Measurements from ENCODE around the gene GCSAM.

Gene GCSAM

DNA sequence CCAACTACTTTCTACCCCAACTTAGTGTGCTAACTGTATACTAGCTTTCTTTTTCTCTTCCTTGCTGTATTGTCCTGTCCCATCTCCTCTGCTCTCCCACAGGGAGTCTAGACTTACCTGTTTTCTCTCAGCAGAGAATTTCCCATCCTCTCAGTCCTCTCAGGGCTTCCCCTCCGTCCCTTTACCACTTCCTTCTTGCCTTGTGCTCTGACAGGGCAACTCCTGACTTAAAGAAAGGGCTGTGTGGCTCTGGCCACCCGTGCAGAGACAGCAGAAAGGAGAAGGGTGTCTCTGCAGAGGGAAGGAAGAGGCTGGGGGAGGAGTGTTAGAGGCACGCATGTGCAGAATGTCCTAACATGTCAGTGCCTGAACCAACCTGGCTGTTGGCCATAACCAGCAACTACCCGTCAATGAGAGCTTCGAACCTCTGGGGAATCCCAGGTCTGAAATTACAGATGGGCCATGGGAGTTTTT is at the start of gene GCSAM:
GCSAM (minus strand) TSS at position 274 of the 474 bp plus-strand sequence; CDS start at position 146, 128 bp downstream.
- no peak for TF ChIP-seq CTCF (IDR thresholded peaks at IDR 0.05; ENCODE audit: low read depth, low read length)
- Histone ChIP-seq H3K27me3 (ENCODE audit: insufficient read depth, low read depth, severe bottlenecking) (no peaks in the 10 kb centered on the region), H3K36me3 (no peaks in the 10 kb centered on the region), H3K9me3 (ENCODE audit: severe bottlenecking) (no peaks in the 10 kb centered on the region), H3K4me3 (ENCODE audit: low read depth, low read length) (no peak within 1 kb of the TSS), H3K27ac (no peak within 1 kb of the TSS)
- no peak for DNase-seq

GRCh38 chr3:112175646-112176045 is 42.6 kb upstream of the GCSAM start:
- TF ChIP-seq CTCF (IDR thresholded peaks at IDR 0.05; ENCODE audit: low read depth, low read length): no peak
- no peak for DNase-seq
- no peak overlapping the region for H3K27ac ChIP-seq
- H3K27me3 ChIP-seq (ENCODE audit: insufficient read depth, low read depth, severe bottlenecking): peaks cover 10% of the 10 kb centered on the region
- peaks cover 4% of the 10 kb centered on the region for H3K9me3 ChIP-seq (ENCODE audit: severe bottlenecking)
- no peaks in the 10 kb centered on the region for H3K36me3 ChIP-seq
- no peak overlapping the region for H3K4me3 ChIP-seq (ENCODE audit: low read depth, low read length)

- Histone ChIP-seq H3K4me3 (ENCODE audit: low read depth, low read length) (no peak overlapping the region), H3K27me3 (ENCODE audit: insufficient read depth, low read depth, severe bottlenecking) (peaks cover 10% of the 10 kb centered on the region), H3K27ac (no peak overlapping the region), H3K9me3 (ENCODE audit: severe bottlenecking) (peaks cover 4% of the 10 kb centered on the region), H3K36me3 (no peaks in the 10 kb centered on the region)
- no peak for TF ChIP-seq CTCF (IDR thresholded peaks at IDR 0.05; ENCODE audit: low read depth, low read length)
- DNase-seq: no peak
These were observed 42.0 kb upstream of the GCSAM start for GRCh38 chr3:112175037-112175436.

- no peak for DNase-seq
- peaks cover 9% of the 10 kb centered on the region for H3K27me3 ChIP-seq (ENCODE audit: insufficient read depth, low read depth, severe bottlenecking)
- TF ChIP-seq CTCF (IDR thresholded peaks at IDR 0.05; ENCODE audit: low read depth, low read length): no peak
These were observed 38.1 kb upstream of the GCSAM start for GRCh38 chr3:112171144-112171543.

GRCh38 chr3:112170046-112170445 is 37.0 kb upstream of the GCSAM start:
- no peak for DNase-seq

More at GRCh38 chr3:112171144-112171543, 38.1 kb upstream of the GCSAM start:
- H3K36me3 ChIP-seq: no peaks in the 10 kb centered on the region
- H3K9me3 ChIP-seq (ENCODE audit: severe bottlenecking): peaks cover 4% of the 10 kb centered on the region
- H3K4me3 ChIP-seq (ENCODE audit: low read depth, low read length): no peak overlapping the region
- no peak overlapping the region for H3K27ac ChIP-seq

More at GRCh38 chr3:112170046-112170445, 37.0 kb upstream of the GCSAM start:
- Histone ChIP-seq H3K9me3 (ENCODE audit: severe bottlenecking) (peaks cover 4% of the 10 kb centered on the region), H3K36me3 (no peaks in the 10 kb centered on the region), H3K27me3 (ENCODE audit: insufficient read depth, low read depth, severe bottlenecking) (peaks cover 5% of the 10 kb centered on the region), H3K4me3 (ENCODE audit: low read depth, low read length) (no peak overlapping the region), H3K27ac (no peak overlapping the region)
- no peak for TF ChIP-seq CTCF (IDR thresholded peaks at IDR 0.05; ENCODE audit: low read depth, low read length)
